Activated CD8-positive, alpha-beta memory T cell treated with anti-CD3 and anti-CD28 coated beads for 36 hours (primary cell): ENCODE data around the gene IL20RB. TPM values are rescaled to one million over a fixed set of nuclear protein-coding genes. Genes with fewer than 3 reads are reported as not detected.
"Not testable (repeated sequence)": the region's sequence is repeated elsewhere in the genome, so short reads cannot be mapped to it uniquely, and the experiment has no call there.

ENCODE experiments used
- CTCF ChIA-PET: fragments of 350-600 bp; sonication (Branson Sonifier 250); formaldehyde crosslinking; loops from one replicate; lab custom pipeline; 2021; ENCODE audit warnings: antibody characterized with exemption; lab: Charles Lee
- POLR2A ChIA-PET: fragments of 350-600 bp; sonication (Branson Sonifier 250); formaldehyde crosslinking; loops from one replicate; lab custom pipeline; 2021; ENCODE audit warnings: antibody characterized with exemption; lab: Charles Lee
- total RNA-seq, 2 experiments: library from RNA; stranded (reverse); gene quantifications; one replicate each; pipeline ENCODE4 v1.2.3, GENCODE V29; 2021

Gene IL20RB
- total RNA-seq, 2 experiments from 2014 or later, result 0.63 to 1.2 TPM

- ChIA-PET POLR2A (interaction anchor here (1.3 kb wide), 1 partner anchor 261 kb away, joined by 9 read pairs; the partner anchor contains the start of gene STAG1), CTCF (interaction anchor here (0.7 to 1.7 kb wide), 21 partner anchors 14 to 939 kb away, joined by 3 to 15 read pairs (median 3); partner anchors contain the start of genes NCK1 and STAG1)
Measured at GRCh38 chr3:137013951-137014688, 56.3 kb downstream of the IL20RB start.

DNA sequence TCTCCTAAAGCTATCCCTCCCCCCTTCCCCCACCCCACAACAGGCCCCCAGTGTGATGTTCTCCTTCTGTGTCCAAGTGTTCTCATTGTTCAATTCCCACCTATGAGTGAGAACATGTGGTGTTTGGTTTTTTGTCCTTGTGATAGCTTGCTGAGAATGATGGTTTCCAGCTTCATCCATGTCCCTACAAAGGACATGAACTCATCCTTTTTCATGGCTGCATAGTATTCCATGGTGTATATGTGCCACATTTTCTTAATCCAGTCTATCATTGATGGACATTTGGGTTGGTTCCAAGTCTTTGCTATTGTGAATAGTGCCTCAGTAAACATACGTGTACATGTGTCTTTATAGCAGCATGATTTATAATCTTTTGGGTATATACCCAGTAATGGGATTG, 59.5 kb downstream of the IL20RB start:
- POLR2A ChIA-PET, CTCF ChIA-PET: not testable (repeated sequence)

DNA sequence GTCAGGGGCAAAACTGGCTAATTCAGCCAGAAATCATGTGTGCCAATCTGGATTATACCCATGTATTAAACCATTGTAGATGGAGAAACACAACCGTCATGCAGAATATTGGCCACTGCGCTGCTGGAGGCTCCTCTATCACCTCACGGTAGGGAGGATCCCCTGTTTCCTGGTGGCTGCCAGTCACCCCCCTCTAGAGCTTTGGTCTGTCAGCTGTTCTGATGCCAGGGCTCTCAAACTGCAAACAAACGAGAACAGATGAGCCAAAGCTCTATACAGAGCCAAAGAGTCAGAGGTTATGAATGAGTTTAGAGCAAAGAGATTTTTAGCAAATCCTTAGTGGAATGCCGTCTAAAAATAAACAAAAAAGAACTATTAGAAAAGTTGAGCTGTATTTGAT, 62.5 kb downstream of the IL20RB start:
- POLR2A ChIA-PET, result no interaction called here

GRCh38 chr3:137020888-137021287, 63.1 kb downstream of the IL20RB start:
- ChIA-PET CTCF (no interaction called here), POLR2A (no interaction called here)

More for the DNA sequence above, 62.5 kb downstream of the IL20RB start:
- CTCF ChIA-PET, result interaction anchor here (1.2 kb wide), 1 partner anchor 12 kb away, joined by 4 read pairs; no protein-coding TSS in a partner anchor

DNA sequence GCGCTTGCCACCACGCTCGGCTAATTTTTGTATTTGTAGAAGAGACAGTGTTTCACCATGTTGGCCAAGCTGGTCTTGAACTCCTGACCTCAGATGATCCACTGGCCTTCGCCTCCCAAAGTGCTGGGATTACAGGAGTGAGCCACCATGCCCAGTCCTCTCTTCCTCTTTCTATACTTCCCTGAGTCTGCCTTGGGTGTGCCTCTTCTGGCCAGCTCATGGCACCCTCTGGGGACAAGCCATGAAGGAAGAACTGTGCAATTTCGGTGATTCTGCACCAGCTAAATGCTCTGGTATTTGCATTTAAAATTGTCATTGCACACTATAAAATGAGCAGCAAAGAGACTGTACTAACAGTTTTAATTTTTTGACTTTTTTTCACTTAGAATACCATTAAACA, 66.6 kb downstream of the IL20RB start:
- ChIA-PET CTCF (no interaction called here), POLR2A (no interaction called here)

GRCh38 chr3:137026701-137027100, 68.9 kb downstream of the IL20RB start:
- ChIA-PET POLR2A (no interaction called here), CTCF (no interaction called here)

DNA sequence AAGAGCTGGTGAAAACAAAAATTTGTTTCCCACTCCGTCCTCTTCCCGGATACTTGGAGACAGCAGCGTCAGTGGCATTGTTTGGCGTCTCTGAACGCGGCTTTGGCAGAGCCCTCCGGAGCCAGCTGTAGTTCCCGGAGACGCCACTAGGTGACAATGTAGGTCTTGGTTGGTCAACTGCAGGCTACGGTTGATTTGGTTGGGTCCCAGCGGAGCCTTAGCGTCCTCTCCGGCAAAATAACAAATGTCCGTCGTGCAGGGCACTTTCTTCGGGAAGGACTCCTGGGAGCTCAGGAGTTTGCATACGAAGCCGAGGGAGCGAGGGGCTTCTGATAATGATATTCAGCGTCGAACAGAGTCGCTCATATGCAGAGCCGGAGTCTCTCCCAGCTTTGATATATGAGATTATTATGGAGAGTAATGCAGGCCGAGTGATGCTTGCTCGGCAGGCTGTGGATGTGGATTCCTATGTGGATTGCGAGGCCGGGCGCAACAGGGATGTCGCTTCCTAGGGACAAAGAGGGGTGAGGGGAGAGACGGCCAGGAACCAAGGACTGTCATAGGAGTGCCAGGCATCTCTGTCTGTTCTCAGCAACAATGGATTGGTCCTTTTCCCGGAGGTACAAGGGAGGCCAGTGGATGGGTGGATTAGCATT, 74.8 kb downstream of the IL20RB start:
- POLR2A ChIA-PET, result interaction anchor here (0.6 kb wide), 1 partner anchor 17 kb away, joined by 12 read pairs; no protein-coding TSS in a partner anchor
- CTCF ChIA-PET, result interaction anchor here (0.5 to 1.9 kb wide), 9 partner anchors 10 to 899 kb away, joined by 3 to 7 read pairs (median 3); partner anchors contain the start of gene STAG1

GRCh38 chr3:137035631-137036030, 77.8 kb downstream of the IL20RB start:
- CTCF ChIA-PET, result no interaction called here

DNA sequence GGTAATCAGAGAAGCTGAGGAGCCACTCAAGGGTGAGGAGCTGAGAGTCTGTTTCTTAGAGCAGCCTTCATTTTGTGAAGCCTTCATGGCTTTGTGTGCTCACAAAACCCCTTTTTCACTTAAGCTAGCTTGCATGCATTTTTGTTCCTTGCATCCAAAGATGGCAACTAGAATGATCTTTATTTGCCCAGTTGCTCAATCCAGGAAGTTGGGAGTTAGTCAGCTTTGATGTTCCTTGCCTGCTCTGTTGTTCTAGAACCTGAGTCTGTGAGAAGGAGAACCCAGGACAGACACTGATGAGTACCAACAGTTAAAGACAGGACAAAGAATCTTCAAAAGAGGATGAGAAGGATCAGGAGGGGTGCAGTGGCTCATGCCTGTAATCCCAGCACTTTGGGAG, 81.8 kb downstream of the IL20RB start:
- ChIA-PET POLR2A (no interaction called here), CTCF (no interaction called here)

More at GRCh38 chr3:137035631-137036030, 77.8 kb downstream of the IL20RB start:
- POLR2A ChIA-PET, result no interaction called here

DNA sequence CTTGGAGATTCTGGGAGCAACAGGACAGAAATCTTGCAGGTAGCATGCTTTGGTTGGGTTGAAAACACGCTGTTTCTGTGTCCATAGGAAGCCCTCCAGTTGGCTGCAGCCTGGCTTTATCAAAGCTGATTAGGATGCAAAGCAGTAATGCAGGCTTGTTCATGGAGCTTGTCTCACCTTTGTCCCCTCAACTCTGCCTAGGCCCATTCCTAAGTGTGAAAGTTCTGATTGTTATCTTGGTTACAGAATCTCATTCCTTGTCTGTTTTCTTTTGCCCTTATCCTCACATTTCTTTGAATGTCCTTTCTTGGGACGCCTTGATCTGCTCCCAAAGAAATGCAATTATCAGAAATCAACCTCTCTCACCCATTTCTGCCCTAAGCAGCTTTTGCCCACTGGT, 83.5 kb downstream of the IL20RB start:
- POLR2A ChIA-PET, result no interaction called here
- CTCF ChIA-PET, result no interaction called here

DNA sequence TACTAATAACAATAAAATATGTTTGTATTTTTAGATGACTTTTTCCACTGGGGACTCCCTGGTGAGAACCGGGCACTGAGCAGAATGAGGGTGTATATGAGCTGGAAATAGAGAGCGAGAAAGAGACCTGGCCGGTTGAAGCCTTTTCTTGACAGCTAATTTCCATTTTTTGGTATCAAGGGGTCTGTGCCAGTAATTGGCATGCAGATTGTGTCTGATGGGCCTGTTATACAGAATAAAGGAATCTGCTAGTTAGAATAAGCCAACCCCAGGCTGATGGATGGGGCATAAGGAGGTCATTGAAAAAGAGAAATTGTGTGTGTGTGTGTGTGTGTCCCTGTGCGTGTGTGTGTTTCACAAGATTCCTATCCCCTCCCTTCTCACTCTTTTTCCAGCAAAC, 83.9 kb downstream of the IL20RB start:
- CTCF ChIA-PET, result no interaction called here

GRCh38 chr3:137046747-137047146, 89.0 kb downstream of the IL20RB start:
- ChIA-PET POLR2A (no interaction called here), CTCF (no interaction called here)

More for the DNA sequence above, 83.9 kb downstream of the IL20RB start:
- POLR2A ChIA-PET, result no interaction called here

GRCh38 chr3:137047240-137047639, 89.5 kb downstream of the IL20RB start:
- POLR2A ChIA-PET, result no interaction called here

GRCh38 chr3:137050281-137050680, 92.5 kb downstream of the IL20RB start:
- CTCF ChIA-PET, result no interaction called here
- POLR2A ChIA-PET, result no interaction called here

More at GRCh38 chr3:137047240-137047639, 89.5 kb downstream of the IL20RB start:
- CTCF ChIA-PET, result no interaction called here

- CTCF ChIA-PET, result no interaction called here
Measured at GRCh38 chr3:137052298-137052697, 94.5 kb downstream of the IL20RB start.

More at GRCh38 chr3:137052298-137052697, 94.5 kb downstream of the IL20RB start:
- POLR2A ChIA-PET, result no interaction called here

Other genes with a start within 250 kb of the IL20RB start
- 10 to 100 TPM; 51.9 to 52.1 TPM for gene STAG1, start 205.6 kb upstream of the IL20RB start, total RNA-seq
- 1 to 10 TPM; 3.7 to 3.8 TPM for gene SLC35G2, start 138.9 kb upstream of the IL20RB start, total RNA-seq
- 10 to 100 TPM; 29.3 to 38.4 TPM for gene NCK1, start 95.8 kb upstream of the IL20RB start, total RNA-seq